ENCODE measurements around the gene LTF. TPM values are rescaled to one million over a fixed set of nuclear protein-coding genes. Genes with fewer than 3 reads are reported as not detected.
"Not testable (repeated sequence)": the region's sequence is repeated elsewhere in the genome, so short reads cannot be mapped to it uniquely, and the experiment has no call there.

The LTF gene
- total RNA-seq, 3 donors from 2014 or later, result 1.2 to 1.4 (median 1.2) TPM

DNA sequence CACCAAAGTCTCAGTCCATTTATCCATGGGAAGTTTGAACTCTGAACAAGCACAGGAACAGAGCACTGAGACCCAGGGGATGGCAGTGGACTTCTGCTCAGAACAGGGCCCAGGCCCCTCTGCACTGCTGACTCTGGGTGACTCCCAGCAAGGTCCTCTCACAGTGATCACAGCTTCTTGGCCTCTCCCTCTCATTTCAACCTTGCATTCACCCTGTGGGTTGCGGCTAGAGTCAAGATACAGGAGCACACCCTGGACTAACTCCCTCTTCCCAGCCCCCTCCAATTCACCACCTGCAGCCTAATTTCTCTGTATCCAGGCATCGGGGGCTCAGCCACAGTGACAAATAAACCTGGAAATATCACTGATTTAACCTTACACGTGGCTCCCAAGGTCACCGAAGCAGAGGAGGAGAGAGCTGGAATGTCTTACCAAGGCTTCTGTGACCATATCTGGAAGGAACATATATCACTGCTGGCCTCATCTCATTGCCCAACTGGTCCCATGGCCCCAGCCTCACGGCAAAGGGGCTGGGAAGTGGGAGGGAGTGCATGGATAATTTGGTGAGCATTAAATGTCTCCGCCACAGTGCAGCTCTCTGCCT, 34.3 kb upstream of the LTF start:
- ATAC-seq (no peak), DNase-seq (no peak)
- Histone ChIP-seq H3K4me3 (no peak overlapping the region), H3K4me1 (ENCODE audit: low read depth) (no peaks in the 10 kb centered on the region), H3K9me3 (no peaks in the 10 kb centered on the region), H3K36me3 (ENCODE audit: low read depth) (no peaks in the 10 kb centered on the region)
- no peak for TF ChIP-seq CTCF (IDR thresholded peaks at IDR 0.05)
- intact Hi-C loops (cut with DNase I, micrococcal nuclease), result no loop called here

DNA sequence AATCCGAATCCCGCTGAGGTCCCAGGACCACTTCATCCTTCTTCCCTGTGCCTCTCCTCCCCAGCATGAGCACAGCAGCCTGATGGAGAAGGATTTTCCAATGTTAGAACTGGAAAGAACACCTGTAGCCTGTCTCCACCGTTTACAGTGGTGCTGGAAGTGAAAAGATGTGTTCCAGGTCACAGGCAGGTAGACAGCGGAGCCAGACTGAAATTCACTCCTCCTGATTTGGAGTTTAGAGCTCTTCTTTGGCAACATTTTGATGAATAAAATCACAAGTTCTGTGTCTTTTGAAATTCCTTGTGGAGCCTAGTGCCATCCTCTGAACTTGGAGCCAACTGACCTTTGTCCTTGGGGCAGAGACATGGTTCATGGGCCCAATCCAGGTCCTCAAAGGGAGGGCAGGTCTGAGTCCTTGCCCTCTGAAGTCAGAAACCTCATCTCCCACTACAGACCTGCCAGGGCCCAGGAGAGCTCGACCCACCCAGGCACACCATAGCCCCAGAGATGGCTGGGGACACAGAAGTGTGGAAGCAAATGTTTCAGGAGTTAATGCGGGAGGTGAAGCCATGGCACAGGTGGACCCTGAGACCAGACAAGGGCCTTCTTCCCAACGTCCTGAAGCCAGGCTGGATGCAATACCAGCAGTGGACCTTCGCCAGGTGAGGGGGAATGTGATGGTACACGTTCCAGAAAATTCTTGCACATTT, 33.0 kb upstream of the LTF start, which contains the start of gene RTP3:
Gene RTP3 (plus strand): TSS at position 421 of the 710 bp plus-strand sequence. CDS start 87 bp downstream, at position 508.
- H3K36me3 ChIP-seq (ENCODE audit: low read depth), result no peaks in the 10 kb centered on the region
- DNase-seq, result no peak
- H3K4me1 ChIP-seq (ENCODE audit: low read depth), result no peaks in the 10 kb centered on the region
- ATAC-seq, result no peak
- no peak for TF ChIP-seq CTCF (IDR thresholded peaks at IDR 0.05)
- no peaks in the 10 kb centered on the region for H3K9me3 ChIP-seq
- intact Hi-C loops (cut with DNase I, micrococcal nuclease), result no loop called here
- H3K4me3 ChIP-seq, result no peak within 1 kb of the TSS

DNA sequence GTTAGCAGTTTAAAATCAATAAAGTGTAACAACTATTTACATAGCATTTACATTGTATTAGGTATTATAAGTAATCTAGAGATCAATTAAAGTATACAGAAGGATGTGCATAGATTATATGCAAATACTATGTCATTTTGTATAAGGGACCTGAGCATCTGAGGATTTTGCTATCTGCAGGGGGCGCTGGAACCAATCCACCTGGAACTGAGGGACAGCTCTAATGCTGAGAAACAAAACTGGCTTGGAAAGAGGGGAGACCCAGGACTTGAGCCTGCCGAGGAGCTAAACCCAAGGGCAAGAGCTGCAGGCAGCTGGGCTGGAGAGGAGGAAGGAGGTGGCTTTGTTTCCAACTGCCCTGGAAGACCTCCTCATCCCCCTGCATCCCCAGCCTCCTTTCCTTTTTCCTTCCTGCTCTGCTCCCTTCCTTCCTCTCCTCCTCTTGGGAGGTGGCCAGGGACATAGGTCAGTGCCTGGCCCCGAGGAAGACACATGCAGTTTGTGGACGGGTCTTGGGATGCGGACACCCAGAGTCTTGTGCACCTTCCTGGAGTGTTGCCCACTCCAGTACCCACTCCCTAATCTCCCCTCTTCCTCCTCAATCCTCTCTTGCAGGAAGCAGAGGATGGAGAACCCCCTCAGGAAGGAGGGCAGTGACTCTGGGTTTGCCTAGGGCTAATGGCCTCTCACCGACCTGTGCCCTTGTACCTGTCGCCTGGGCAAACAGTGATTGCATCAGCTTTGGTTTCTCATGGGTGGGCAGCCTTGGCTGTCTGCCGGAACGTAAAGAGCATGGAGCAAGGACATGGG, 32.2 kb upstream of the LTF start:
- Histone ChIP-seq H3K9me3 (no peaks in the 10 kb centered on the region), H3K4me3 (no peak overlapping the region), H3K36me3 (ENCODE audit: low read depth) (no peaks in the 10 kb centered on the region), H3K4me1 (ENCODE audit: low read depth) (no peaks in the 10 kb centered on the region)
- DNase-seq (peak in 2 of 3 donors; percentile 55 to 78), ATAC-seq (peak; percentile 35)
- TF ChIP-seq CTCF (IDR thresholded peaks at IDR 0.05), result no peak
- intact Hi-C loops (cut with DNase I, micrococcal nuclease), result no loop called here

- no peaks in the 10 kb centered on the region for H3K36me3 ChIP-seq (ENCODE audit: low read depth)
- DNase-seq, result no peak
- intact Hi-C loops (cut with DNase I, micrococcal nuclease), result no loop called here
- H3K9me3 ChIP-seq, result no peaks in the 10 kb centered on the region
- no peaks in the 10 kb centered on the region for H3K4me1 ChIP-seq (ENCODE audit: low read depth)
- no peak for TF ChIP-seq CTCF (IDR thresholded peaks at IDR 0.05)
- no peak for ATAC-seq
- no peak overlapping the region for H3K4me3 ChIP-seq
Observed at GRCh38 chr3:46495901-46496456, 31.3 kb upstream of the LTF start.

DNA sequence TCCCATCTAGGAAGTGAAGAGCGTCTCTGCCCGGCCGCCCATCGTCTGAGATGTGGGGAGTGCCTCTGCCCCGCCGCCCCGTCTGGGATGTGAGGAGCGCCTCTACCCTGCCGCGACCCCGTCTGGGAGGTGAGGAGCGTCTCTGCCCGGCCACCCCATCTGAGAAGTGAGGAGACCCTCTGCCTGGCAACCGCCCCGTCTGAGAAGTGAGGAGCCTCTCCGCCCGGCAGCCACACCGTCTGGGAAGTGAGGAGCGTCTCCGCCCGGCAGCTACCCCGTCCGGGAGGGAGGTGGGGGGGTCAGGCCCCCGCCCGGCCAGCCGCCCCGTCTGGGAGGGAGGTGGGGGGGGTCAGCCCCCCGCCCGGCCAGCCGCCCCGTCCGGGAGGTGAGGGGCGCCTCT, 29.8 kb upstream of the LTF start:
- H3K36me3 ChIP-seq (ENCODE audit: low read depth); ATAC-seq; H3K4me3 ChIP-seq; DNase-seq; intact Hi-C loops (cut with DNase I, micrococcal nuclease); H3K4me1 ChIP-seq (ENCODE audit: low read depth); H3K9me3 ChIP-seq: not testable (repeated sequence)

Data from mucosa of descending colon (tissue), 3 donors.